Measurements from ENCODE around the gene NTM. TPM values are rescaled to one million over a fixed set of nuclear protein-coding genes. Genes with fewer than 3 reads are reported as not detected.
"Not testable (repeated sequence)": the region's sequence is repeated elsewhere in the genome, so short reads cannot be mapped to it uniquely, and the experiment has no call there.

Gene NTM
- total RNA-seq, 2 donors from 2014 or later, result 1.7 to 3.6 TPM

GRCh38 chr11:131488238-131488637 lies 117.8 kb downstream of the NTM start:
- TF ChIP-seq CTCF (conservative IDR thresholded peaks at IDR 0.05), result no peak
- Histone ChIP-seq H3K4me1 (ENCODE audit: control insufficient read depth, insufficient read depth, low read length) (peaks cover 11% of the 10 kb centered on the region), H3K9ac (ENCODE audit: extremely low read depth, low read length, poor library complexity, severe bottlenecking) (no peak overlapping the region), H3K27me3 (ENCODE audit: control insufficient read depth, insufficient read depth, low read length, poor library complexity, severe bottlenecking) (no peaks in the 10 kb centered on the region), H3K36me3 (ENCODE audit: control insufficient read depth, insufficient read depth, low read length) (no peaks in the 10 kb centered on the region), H3K27ac (ENCODE audit: low read depth, low read length) (no peak overlapping the region), H3K4me3 (ENCODE audit: low read length) (no peak overlapping the region), H3K9me3 (ENCODE audit: control insufficient read depth, low read length) (no peaks in the 10 kb centered on the region)
- Mint-ChIP-seq H3K27ac (no peak overlapping the region), H3K27me3 (ENCODE audit: insufficient read depth) (no peaks in the 10 kb centered on the region), H3K4me3 (no peak overlapping the region), H3K36me3 (ENCODE audit: low read depth) (no peaks in the 10 kb centered on the region), H3K9me3 (no peaks in the 10 kb centered on the region), H3K4me1 (peaks cover 21% of the 10 kb centered on the region)
- no peak for DNase-seq
- 83 to 84% methylated on average over 1 to 4 of the region's 4 CpGs for WGBS, 2 experiments (ENCODE audit: insufficient coverage in 1 of 2, insufficient read length in 1 of 2)

- no peak overlapping the region for H3K27ac ChIP-seq (ENCODE audit: low read depth, low read length)
- no peaks in the 10 kb centered on the region for H3K9me3 ChIP-seq (ENCODE audit: control insufficient read depth, low read length)
- no peak overlapping the region for H3K4me3 ChIP-seq (ENCODE audit: low read length)
- WGBS, 2 experiments (ENCODE audit: insufficient coverage in 1 of 2, insufficient read length in 1 of 2), result 89 to 93% methylated on average over 3 to 4 of the region's 4 CpGs
- no peaks in the 10 kb centered on the region for H3K27me3 Mint-ChIP-seq (ENCODE audit: insufficient read depth)
- no peak overlapping the region for H3K4me3 Mint-ChIP-seq
- H3K9ac ChIP-seq (ENCODE audit: extremely low read depth, low read length, poor library complexity, severe bottlenecking), result no peak overlapping the region
- no peaks in the 10 kb centered on the region for H3K36me3 Mint-ChIP-seq (ENCODE audit: low read depth)
- TF ChIP-seq CTCF (conservative IDR thresholded peaks at IDR 0.05), result no peak
- no peak for DNase-seq
- H3K36me3 ChIP-seq (ENCODE audit: control insufficient read depth, insufficient read depth, low read length), result no peaks in the 10 kb centered on the region
- H3K27ac Mint-ChIP-seq, result no peak overlapping the region
- peaks cover 6% of the 10 kb centered on the region for H3K4me1 Mint-ChIP-seq
- no peaks in the 10 kb centered on the region for H3K9me3 Mint-ChIP-seq
- no peaks in the 10 kb centered on the region for H3K27me3 ChIP-seq (ENCODE audit: control insufficient read depth, insufficient read depth, low read length, poor library complexity, severe bottlenecking)
- H3K4me1 ChIP-seq (ENCODE audit: control insufficient read depth, insufficient read depth, low read length), result peaks cover 5% of the 10 kb centered on the region
Measured at GRCh38 chr11:131491503-131491902, 121.1 kb downstream of the NTM start.

- Mint-ChIP-seq H3K27me3 (ENCODE audit: insufficient read depth) (no peaks in the 10 kb centered on the region), H3K4me3 (no peak overlapping the region), H3K9me3 (no peaks in the 10 kb centered on the region), H3K36me3 (ENCODE audit: low read depth) (no peaks in the 10 kb centered on the region), H3K4me1 (no peaks in the 10 kb centered on the region), H3K27ac (no peak overlapping the region)
- H3K36me3 ChIP-seq (ENCODE audit: control insufficient read depth, insufficient read depth, low read length), result no peaks in the 10 kb centered on the region
- no peak for TF ChIP-seq CTCF (conservative IDR thresholded peaks at IDR 0.05)
- no peaks in the 10 kb centered on the region for H3K9me3 ChIP-seq (ENCODE audit: control insufficient read depth, low read length)
- no peak overlapping the region for H3K9ac ChIP-seq (ENCODE audit: extremely low read depth, low read length, poor library complexity, severe bottlenecking)
- H3K27me3 ChIP-seq (ENCODE audit: control insufficient read depth, insufficient read depth, low read length, poor library complexity, severe bottlenecking), result no peaks in the 10 kb centered on the region
- H3K4me1 ChIP-seq (ENCODE audit: control insufficient read depth, insufficient read depth, low read length), result no peaks in the 10 kb centered on the region
- no peak overlapping the region for H3K27ac ChIP-seq (ENCODE audit: low read depth, low read length)
- no peak overlapping the region for H3K4me3 ChIP-seq (ENCODE audit: low read length)
- DNase-seq, result no peak
- WGBS, 2 experiments (ENCODE audit: insufficient coverage in 1 of 2, insufficient read length in 1 of 2), result 84 to 92% methylated on average over 3 to 6 of the region's 6 CpGs
Measured at GRCh38 chr11:131495423-131495822, 125.0 kb downstream of the NTM start.

- not testable (repeated sequence) for H3K36me3 ChIP-seq (ENCODE audit: control insufficient read depth, insufficient read depth, low read length); H3K4me1 ChIP-seq (ENCODE audit: control insufficient read depth, insufficient read depth, low read length); H3K4me1 Mint-ChIP-seq; H3K4me3 ChIP-seq (ENCODE audit: low read length); H3K9me3 Mint-ChIP-seq; H3K9me3 ChIP-seq (ENCODE audit: control insufficient read depth, low read length); H3K27me3 ChIP-seq (ENCODE audit: control insufficient read depth, insufficient read depth, low read length, poor library complexity, severe bottlenecking); H3K27ac Mint-ChIP-seq; H3K4me3 Mint-ChIP-seq; H3K36me3 Mint-ChIP-seq (ENCODE audit: low read depth); DNase-seq; H3K9ac ChIP-seq (ENCODE audit: extremely low read depth, low read length, poor library complexity, severe bottlenecking); H3K27ac ChIP-seq (ENCODE audit: low read depth, low read length); H3K27me3 Mint-ChIP-seq (ENCODE audit: insufficient read depth)
- 93% methylated on average over 2 to 5 of the region's 5 CpGs for WGBS, 2 experiments (ENCODE audit: insufficient coverage in 1 of 2, insufficient read length in 1 of 2)
Measured at GRCh38 chr11:131497686-131498085, 127.3 kb downstream of the NTM start.
